HepG2 (cell line): ENCODE measurements around the gene COX8C. TPM values are rescaled to one million over a fixed set of nuclear protein-coding genes. Genes with fewer than 3 reads are reported as not detected.

ENCODE experiments used
- ATAC-seq: fragments of 200-7000 bp; cut with Tn5 transposase; 3 replicates; pipeline ENCODE4 v1.9.1; 2020; ENCODE audit warnings: mild to moderate bottlenecking, moderate library complexity
- BruUV-seq: library from RNA; stranded (reverse); fragments of 400-500 nt; replicated peaks from 2 replicates; lab custom pipeline; 2021; lab: Mats Ljungman, UMichigan
- CTCF ChIA-PET: fragments of 300-600 bp; formaldehyde crosslinking; extraction: SDS; loops from one replicate; lab custom pipeline; 2021; ENCODE audit warnings: low total read pairs, inconsistent platforms, low intra/inter-chr PET ratio; lab: Yijun Ruan, JAX
- POLR2A ChIA-PET: fragments of 350-600 bp; sonication (Branson Sonifier 250); formaldehyde crosslinking; loops from one replicate; lab custom pipeline; 2020; ENCODE audit warnings: antibody characterized with exemption, inconsistent platforms; lab: Yijun Ruan, JAX
- DNase-seq: peaks from one replicate; pipeline ENCODE4 v3.0.0-alpha.2; 2015; ENCODE audit warnings: low spot score
- FAIRE-seq: peaks from 3 replicates; lab custom pipeline; 2011; peaks lifted over from hg19 to GRCh38; lab: Jason Lieb, UNC
- H2AFZ ChIP-seq: one replicate; pipeline ENCODE4 v1.6.1; 2011; ENCODE audit warnings: low read length, inconsistent platforms
- H3K27ac ChIP-seq: fragments of 300-600 bp; 3 replicates; pipeline ENCODE4 v1.8.0; 2011; ENCODE audit warnings: mixed run types, mild to moderate bottlenecking, mixed read lengths, low read length, inconsistent platforms; ENCODE audit not compliant: insufficient read depth; ENCODE audit errors: extremely low read length
- H3K27me3 ChIP-seq, 2 experiments: fragments of 200-600 bp in 1 of 2; 2 replicates in 1 of 2; 3 replicates in 1 of 2; pipeline versions ENCODE4 v1.6.0 to v1.8.0; 2011; ENCODE audit warnings: low read length in 2 of 2, mild to moderate bottlenecking in 2 of 2, moderate library complexity in 2 of 2, inconsistent platforms in 1 of 2; ENCODE audit not compliant: insufficient read depth in 2 of 2, control insufficient read depth in 1 of 2
- H3K36me3 ChIP-seq, 2 experiments: fragments of 200-600 bp in 1 of 2; replicated peaks in 1 of 2; 2 replicates in 1 of 2; 3 replicates in 1 of 2; pipeline versions ENCODE4 v1.5.1 to v1.8.0; 2011; ENCODE audit warnings: low read length in 2 of 2, inconsistent platforms in 1 of 2; ENCODE audit not compliant: insufficient read depth in 2 of 2, control insufficient read depth in 1 of 2
- H3K4me1 ChIP-seq: 2 replicates; pipeline ENCODE4 v1.5.1; 2012; ENCODE audit warnings: low read length, inconsistent platforms; ENCODE audit not compliant: insufficient read depth
- H3K4me2 ChIP-seq: 2 replicates; pipeline ENCODE4 v1.6.0; 2011; ENCODE audit warnings: low read depth, low read length, inconsistent platforms
- H3K4me3 ChIP-seq, 3 experiments: fragments of 200-600 bp in 1 of 3; sonication (generic), shearing (Covaris generic) in 1 of 3; replicated peaks in 1 of 3; 2 replicates each; pipeline ENCODE4 v1.5.1; 2011 to 2016; ENCODE audit warnings: low read length in 3 of 3, inconsistent platforms in 2 of 3, low read depth in 2 of 3, mild to moderate bottlenecking in 2 of 3, control low read depth in 1 of 3, mixed read lengths in 1 of 3; ENCODE audit not compliant: insufficient read depth in 1 of 3
- H3K79me2 ChIP-seq: one replicate; pipeline ENCODE4 v1.6.1; 2011; ENCODE audit warnings: low read length, inconsistent platforms; ENCODE audit not compliant: insufficient read depth
- H3K9ac ChIP-seq: 2 replicates; pipeline ENCODE4 v1.6.0; 2011; ENCODE audit warnings: mild to moderate bottlenecking, low read depth, low read length, inconsistent platforms; ENCODE audit not compliant: insufficient read depth
- H3K9me3 ChIP-seq: 2 replicates; pipeline ENCODE4 v1.5.1; 2012; ENCODE audit warnings: mild to moderate bottlenecking, low read length
- H4K20me1 ChIP-seq: 2 replicates; pipeline ENCODE4 v1.6.0; 2011; ENCODE audit warnings: inconsistent platforms, mild to moderate bottlenecking, low read length, moderate library complexity; ENCODE audit not compliant: insufficient read depth
- HOXA7 ChIP-seq: sonication (generic); formaldehyde crosslinking; IDR thresholded peaks from 2 replicates; pipeline ENCODE4 v1.8.1; 2022; ENCODE audit warnings: mild to moderate bottlenecking, missing genetic modification reagents, moderate library complexity
- ZBTB43 ChIP-seq: sonication (generic); formaldehyde crosslinking; conservative IDR thresholded peaks from 2 replicates; pipeline ENCODE4 v1.4.0; 2020; ENCODE audit warnings: missing genetic modification reagents
- ZNF235 ChIP-seq: sonication (generic); formaldehyde crosslinking; IDR thresholded peaks from 2 replicates; pipeline ENCODE4 v1.8.1; 2023; ENCODE audit warnings: mild to moderate bottlenecking, missing genetic modification reagents, borderline replicate concordance
- ZNF24 ChIP-seq: fragments of 450-650 bp; IDR thresholded peaks from 2 replicates; pipeline ENCODE4 v1.6.1; 2017; ENCODE audit warnings: antibody characterized with exemption, mild to moderate bottlenecking
- ZNF263 ChIP-seq: sonication (generic); formaldehyde crosslinking; IDR thresholded peaks from 2 replicates; pipeline ENCODE4 v1.4.0; 2020; ENCODE audit warnings: missing genetic modification reagents
- ZNF331 ChIP-seq: sonication (generic); formaldehyde crosslinking; IDR thresholded peaks from 2 replicates; pipeline ENCODE4 v1.4.0; 2020; ENCODE audit warnings: missing genetic modification reagents
- ZNF343 ChIP-seq: sonication (generic); formaldehyde crosslinking; IDR thresholded peaks from 2 replicates; pipeline ENCODE4 v1.4.0; 2020; ENCODE audit warnings: mild to moderate bottlenecking, missing genetic modification reagents
- ZNF724P ChIP-seq: sonication (generic); formaldehyde crosslinking; IDR thresholded peaks from 2 replicates; pipeline ENCODE4 v1.8.0; 2022; ENCODE audit warnings: missing genetic modification reagents, borderline replicate concordance
- ZNF776 ChIP-seq: sonication (generic); formaldehyde crosslinking; IDR thresholded peaks from 2 replicates; pipeline ENCODE4 v1.4.0; 2020; ENCODE audit warnings: mild to moderate bottlenecking, missing genetic modification reagents
- ZNF883 ChIP-seq: sonication (generic); formaldehyde crosslinking; IDR thresholded peaks from 2 replicates; pipeline ENCODE4 v1.5.1; 2020; ENCODE audit warnings: mild to moderate bottlenecking, missing genetic modification reagents; ENCODE audit errors: not compliant biosample characterization
- ZSCAN12 ChIP-seq: sonication (generic); formaldehyde crosslinking; IDR thresholded peaks from 2 replicates; pipeline ENCODE4 v1.9.0; 2021; ENCODE audit warnings: mild to moderate bottlenecking, missing genetic modification reagents
- WGBS: methylation state at CpG from one replicate; pipeline ENCODE4 v1.1.6; 2017; ENCODE audit warnings: low lambda C conversion rate; 5-methylcytosine and 5-hydroxymethylcytosine counted together
- in situ Hi-C: cut with HindIII; loops from 2 replicates; pipeline ENCODE4 v1.10.0; 2017; ENCODE audit warnings: low pct_unique_long_range_greater_than_20kb; ENCODE audit not compliant: extremely low pct_ligation_motif_present
- intact Hi-C: fragments of 100-400 bp; cut with micrococcal nuclease; formaldehyde crosslinking; loops from one replicate; pipeline ENCODE4 v1.10.0; 2022; ENCODE audit not compliant: unreplicated experiment
- polyA plus RNA-seq, 8 experiments: library from polyadenylated mRNA; depleted of rRNA in 3 of 8; stranded (reverse) in 7 of 8; unstranded in 1 of 8; fragments of >200 nt; fragmentation: Illumina TruSeq in 4 of 8; extraction: Trizol in 4 of 8; gene quantifications; 2 replicates each; pipeline versions ENCODE4 v1.2.1 to v1.2.3, GENCODE V29; 2011 to 2016; ENCODE audit warnings: low read depth in 4 of 8, missing spikeins in 1 of 8, mixed read lengths in 1 of 8; ENCODE audit not compliant: insufficient read depth in 1 of 8
- total RNA-seq, 5 experiments: library from RNA; depleted of rRNA; stranded (reverse); fragments of >200 nt; fragmentation: Illumina TruSeq; extraction: Trizol; gene quantifications; 2 replicates each; pipeline ENCODE4 v1.2.3, GENCODE V29; 2016; ENCODE audit warnings: low read depth in 1 of 5

The COX8C gene
- total and polyA plus RNA-seq, 2 of the 13 experiments (the other 11 are each of a cell fraction or from before 2014, with no cell fraction given) = not detected

DNA sequence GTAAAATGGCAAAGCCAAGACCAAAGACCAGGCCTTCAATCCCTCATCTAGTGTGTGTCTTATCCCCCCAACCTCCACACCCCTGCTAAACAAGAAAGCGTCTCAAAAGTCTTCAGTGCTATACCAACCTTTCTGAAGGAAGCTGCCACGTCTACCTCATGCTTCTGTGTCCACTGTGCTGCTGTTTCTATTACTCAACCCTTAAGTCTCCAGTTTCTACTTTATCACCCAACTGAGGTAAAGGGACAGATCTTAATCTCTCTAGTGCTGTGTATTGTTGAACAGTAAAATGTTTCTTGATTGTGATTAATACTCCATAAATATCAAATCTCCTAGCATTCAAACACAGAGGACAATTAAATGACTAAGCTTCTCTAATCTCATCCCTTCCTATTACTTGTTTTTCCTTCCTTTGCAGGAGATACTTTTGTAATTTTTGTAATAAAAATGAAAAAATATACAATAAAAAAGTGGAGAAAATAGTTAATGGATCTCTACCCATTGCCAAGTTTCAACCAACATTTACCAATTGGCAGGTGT lies 37.5 kb upstream of the COX8C start:
- no peak overlapping the region for H3K9ac ChIP-seq
- POLR2A ChIA-PET = no interaction called here
- no peak overlapping the region for H3K4me2 ChIP-seq
- no peak overlapping the region for H3K27ac ChIP-seq
- no peaks in the 10 kb centered on the region; a peak in 3 of 5 replicates for H3K36me3 ChIP-seq
- H3K9me3 ChIP-seq = no peaks in the 10 kb centered on the region
- H3K4me1 ChIP-seq = peaks cover 10% of the 10 kb centered on the region
- 100% methylated on average over 2 of the region's 2 CpGs for WGBS
- H3K4me3 ChIP-seq = no peak overlapping the region
- no peak for DNase-seq
- TF ChIP-seq ZSCAN12 (no peak), ZNF263 (CRISPR knock-in tag) (no peak), ZNF331 (CRISPR knock-in tag) (no peak), ZNF235 (CRISPR knock-in tag) (no peak), ZNF24 (no peak), ZNF343 (CRISPR knock-in tag) (no peak), ZNF724P (CRISPR knock-in tag) (no peak), ZNF883 (CRISPR knock-in tag) (no peak), HOXA7 (CRISPR knock-in tag) (no peak), ZBTB43 (no peak), ZNF776 (no peak)
- TF ChIP-seq, all 625 proteins: peak for 0
- no peak for FAIRE-seq
- no peak for ATAC-seq
- intact Hi-C loops (no loop called here), in situ Hi-C loops (no loop called here)
- Histone ChIP-seq H3K79me2 (peaks cover 67% of the 10 kb centered on the region), H4K20me1 (peaks cover 10% of the 10 kb centered on the region), H2AFZ (no peak overlapping the region), H3K27me3 (no peaks in the 10 kb centered on the region; a peak in 1 of 5 replicates)
- CTCF ChIA-PET = no interaction called here
- BruUV-seq = no TSS peak
